ENCODE data around the gene GAREM1. TPM values are rescaled to one million over a fixed set of nuclear protein-coding genes. Genes with fewer than 3 reads are reported as not detected.

Gene GAREM1
- total RNA-seq, 2 experiments from 2014 or later = 0.05 TPM; not detected in 1

- Mint-ChIP-seq H3K4me1 (ENCODE audit: low read depth) (peaks cover 24% of the 10 kb centered on the region), H3K27ac (no peak overlapping the region), H3K36me3 (no peaks in the 10 kb centered on the region), H3K9me3 (no peaks in the 10 kb centered on the region), H3K27me3 (peaks cover 33% of the 10 kb centered on the region), H3K4me3 (no peak overlapping the region)
- CTCF ChIA-PET = interaction anchor here (5.1 kb wide), 1 partner anchor 316 kb away, joined by 21 read pairs; no protein-coding TSS in a partner anchor
- POLR2A ChIA-PET = no interaction called here
- intact Hi-C loops (cut with micrococcal nuclease) = loop anchor here (5.0 kb wide), 2 partner anchors 79 to 186 kb away; no protein-coding TSS in a partner anchor
- no peak for DNase-seq
Observed at GRCh38 chr18:32473325-32473724, 2.6 kb upstream of the GAREM1 start.

- Mint-ChIP-seq H3K36me3 (no peaks in the 10 kb centered on the region), H3K9me3 (no peaks in the 10 kb centered on the region), H3K4me1 (ENCODE audit: low read depth) (peaks cover 28% of the 10 kb centered on the region), H3K27ac (no peak overlapping the region), H3K4me3 (no peak overlapping the region), H3K27me3 (peaks cover 38% of the 10 kb centered on the region)
- no peak for DNase-seq
- ChIA-PET POLR2A (no interaction called here), CTCF (interaction anchor here (3.2 to 5.1 kb wide), 2 partner anchors 183 to 315 kb away, joined by 14 to 21 read pairs; no protein-coding TSS in a partner anchor)
- intact Hi-C loops (cut with micrococcal nuclease) = loop anchor here (5.0 kb wide), 2 partner anchors 79 to 186 kb away; no protein-coding TSS in a partner anchor
Observed at GRCh38 chr18:32472841-32473240, 2.2 kb upstream of the GAREM1 start.

- no peak for DNase-seq
- Mint-ChIP-seq H3K27ac (no peak overlapping the region), H3K4me3 (no peak overlapping the region), H3K27me3 (peaks cover 45% of the 10 kb centered on the region), H3K9me3 (no peaks in the 10 kb centered on the region), H3K36me3 (no peaks in the 10 kb centered on the region), H3K4me1 (ENCODE audit: low read depth) (peaks cover 28% of the 10 kb centered on the region)
- intact Hi-C loops (cut with micrococcal nuclease) = loop anchor here (1.0 to 5.0 kb wide), 4 partner anchors 61 to 312 kb away; no protein-coding TSS in a partner anchor
- CTCF ChIA-PET = interaction anchor here (0.6 to 5.1 kb wide), 12 partner anchors 10 to 528 kb away, joined by 3 to 21 read pairs (median 7); partner anchors contain the start of gene TRAPPC8
- POLR2A ChIA-PET = no interaction called here
Observed at GRCh38 chr18:32470460-32470713, 295 bp downstream of the GAREM1 start.

- intact Hi-C loops (cut with micrococcal nuclease) = loop anchor here (1.0 to 5.0 kb wide), 4 partner anchors 61 to 312 kb away; no protein-coding TSS in a partner anchor
- CTCF ChIA-PET = interaction anchor here (1.0 to 5.1 kb wide), 7 partner anchors 14 to 312 kb away, joined by 3 to 21 read pairs (median 3); no protein-coding TSS in a partner anchor
Observed at GRCh38 chr18:32469691-32470459, 807 bp downstream of the GAREM1 start.

GRCh38 chr18:32469190-32469651, 1.5 kb downstream of the GAREM1 start:
- Mint-ChIP-seq H3K27ac (no peak overlapping the region), H3K4me3 (peak overlapping the region; percentile 62), H3K36me3 (no peaks in the 10 kb centered on the region), H3K4me1 (ENCODE audit: low read depth) (peaks cover 28% of the 10 kb centered on the region), H3K27me3 (peaks cover 54% of the 10 kb centered on the region), H3K9me3 (no peaks in the 10 kb centered on the region)
- POLR2A ChIA-PET = no interaction called here
- intact Hi-C loops (cut with micrococcal nuclease) = no loop called here
- CTCF ChIA-PET = interaction anchor here (1.0 to 5.1 kb wide), 3 partner anchors 83 to 312 kb away, joined by 3 to 21 read pairs (median 3); no protein-coding TSS in a partner anchor
- DNase-seq = peak; percentile 19

More at GRCh38 chr18:32469691-32470459, 807 bp downstream of the GAREM1 start:
- DNase-seq = peak; percentile 10
- H3K36me3 Mint-ChIP-seq = no peaks in the 10 kb centered on the region
- peaks cover 28% of the 10 kb centered on the region for H3K4me1 Mint-ChIP-seq (ENCODE audit: low read depth)
- POLR2A ChIA-PET = no interaction called here
- H3K27me3 Mint-ChIP-seq = peaks cover 48% of the 10 kb centered on the region
- peak overlapping the region; percentile 62 for H3K4me3 Mint-ChIP-seq
- no peaks in the 10 kb centered on the region for H3K9me3 Mint-ChIP-seq
- no peak overlapping the region for H3K27ac Mint-ChIP-seq

- peaks cover 53% of the 10 kb centered on the region for H3K27me3 Mint-ChIP-seq
- intact Hi-C loops (cut with micrococcal nuclease) = no loop called here
- H3K27ac Mint-ChIP-seq = no peak overlapping the region
- peaks cover 28% of the 10 kb centered on the region for H3K4me1 Mint-ChIP-seq (ENCODE audit: low read depth)
- ChIA-PET CTCF (interaction anchor here (1.3 kb wide), 1 partner anchor 310 kb away, joined by 5 read pairs; no protein-coding TSS in a partner anchor), POLR2A (no interaction called here)
- no peak overlapping the region for H3K4me3 Mint-ChIP-seq
- H3K9me3 Mint-ChIP-seq = no peaks in the 10 kb centered on the region
- H3K36me3 Mint-ChIP-seq = no peaks in the 10 kb centered on the region
- no peak for DNase-seq
Observed at GRCh38 chr18:32468147-32468845, 2.4 kb downstream of the GAREM1 start.

GRCh38 chr18:32461709-32462272, 8.9 kb downstream of the GAREM1 start:
- Mint-ChIP-seq H3K4me3 (no peak overlapping the region), H3K9me3 (no peaks in the 10 kb centered on the region), H3K27me3 (peaks cover 29% of the 10 kb centered on the region), H3K36me3 (no peaks in the 10 kb centered on the region), H3K4me1 (ENCODE audit: low read depth) (no peaks in the 10 kb centered on the region), H3K27ac (no peak overlapping the region)
- no peak for DNase-seq
- POLR2A ChIA-PET = no interaction called here
- intact Hi-C loops (cut with micrococcal nuclease) = no loop called here
- CTCF ChIA-PET = interaction anchor here (2.8 kb wide), 1 partner anchor 9 kb away, joined by 11 read pairs; the partner anchor contains the start of gene GAREM1

GRCh38 chr18:32460171-32460731, 10.4 kb downstream of the GAREM1 start:
- Mint-ChIP-seq H3K4me1 (ENCODE audit: low read depth) (no peaks in the 10 kb centered on the region), H3K4me3 (no peak overlapping the region), H3K27ac (no peak overlapping the region), H3K27me3 (peaks cover 26% of the 10 kb centered on the region), H3K9me3 (no peaks in the 10 kb centered on the region), H3K36me3 (no peaks in the 10 kb centered on the region)
- POLR2A ChIA-PET = no interaction called here
- intact Hi-C loops (cut with micrococcal nuclease) = no loop called here
- CTCF ChIA-PET = interaction anchor here (2.8 kb wide), 1 partner anchor 11 kb away, joined by 11 read pairs; the partner anchor contains the start of gene GAREM1
- DNase-seq = no peak

GRCh38 chr18:32459361-32460101, 11.2 kb downstream of the GAREM1 start:
- H3K4me3 Mint-ChIP-seq = no peak overlapping the region
- ChIA-PET POLR2A (no interaction called here), CTCF (interaction anchor here (2.8 kb wide), 1 partner anchor 12 kb away, joined by 11 read pairs; the partner anchor contains the start of gene GAREM1)
- intact Hi-C loops (cut with micrococcal nuclease) = no loop called here
- DNase-seq = no peak
- no peaks in the 10 kb centered on the region for H3K9me3 Mint-ChIP-seq
- H3K27ac Mint-ChIP-seq = no peak overlapping the region
- H3K36me3 Mint-ChIP-seq = no peaks in the 10 kb centered on the region
- no peaks in the 10 kb centered on the region for H3K4me1 Mint-ChIP-seq (ENCODE audit: low read depth)
- H3K27me3 Mint-ChIP-seq = peaks cover 27% of the 10 kb centered on the region

GRCh38 chr18:32455361-32455760, 15.3 kb downstream of the GAREM1 start:
- ChIA-PET CTCF (no interaction called here), POLR2A (no interaction called here)
- H3K27ac Mint-ChIP-seq = no peak overlapping the region
- no peak for DNase-seq
- intact Hi-C loops (cut with micrococcal nuclease) = no loop called here
- H3K4me3 Mint-ChIP-seq = no peak overlapping the region
- no peaks in the 10 kb centered on the region for H3K36me3 Mint-ChIP-seq
- H3K9me3 Mint-ChIP-seq = no peaks in the 10 kb centered on the region
- peaks cover 23% of the 10 kb centered on the region for H3K27me3 Mint-ChIP-seq
- no peaks in the 10 kb centered on the region for H3K4me1 Mint-ChIP-seq (ENCODE audit: low read depth)

GRCh38 chr18:32454593-32454992, 16.1 kb downstream of the GAREM1 start:
- CTCF ChIA-PET = no interaction called here
- no peaks in the 10 kb centered on the region for H3K9me3 Mint-ChIP-seq
- H3K27me3 Mint-ChIP-seq = peaks cover 22% of the 10 kb centered on the region
- H3K36me3 Mint-ChIP-seq = no peaks in the 10 kb centered on the region
- no peak overlapping the region for H3K27ac Mint-ChIP-seq
- no peak overlapping the region for H3K4me3 Mint-ChIP-seq
- no peak for DNase-seq
- intact Hi-C loops (cut with micrococcal nuclease) = no loop called here
- POLR2A ChIA-PET = no interaction called here
- no peaks in the 10 kb centered on the region for H3K4me1 Mint-ChIP-seq (ENCODE audit: low read depth)
